GM23338 (cell line): ENCODE measurements around the gene KLHL7. TPM values are rescaled to one million over a fixed set of nuclear protein-coding genes. Genes with fewer than 3 reads are reported as not detected.

ENCODE experiments used
- ATAC-seq: fragments of 200-7000 bp; cut with Tn5 transposase; 3 replicates; pipeline ENCODE4 v1.9.1; 2020
- DNase-seq: peaks from one replicate; pipeline ENCODE4 v3.0.0-alpha.2; 2015; ENCODE audit warnings: low spot score
- H2AFZ ChIP-seq: fragments of 200-600 bp; sonication (generic); 2 replicates; pipeline ENCODE4 v1.8.0; 2016; ENCODE audit warnings: antibody characterized with exemption, mild to moderate bottlenecking, moderate library complexity
- H3F3A ChIP-seq: fragments of 200-600 bp; sonication (generic); replicated peaks from 2 replicates; pipeline ENCODE4 v1.8.0; 2017; ENCODE audit warnings: antibody characterized with exemption, mixed run types, low read depth
- H3K27ac ChIP-seq: fragments of 200-600 bp; sonication (generic); 2 replicates; pipeline ENCODE4 v1.6.1; 2016; ENCODE audit warnings: low read depth
- H3K27me3 ChIP-seq: fragments of 200-600 bp; sonication (generic); 2 replicates; pipeline ENCODE4 v1.8.0; 2016; ENCODE audit warnings: mild to moderate bottlenecking, mixed run types, moderate library complexity; ENCODE audit not compliant: insufficient read depth
- H3K36me3 ChIP-seq: fragments of 200-600 bp; sonication (generic); 2 replicates; pipeline ENCODE4 v1.8.0; 2016; ENCODE audit warnings: mild to moderate bottlenecking; ENCODE audit not compliant: insufficient read depth
- H3K4me1 ChIP-seq: fragments of 200-600 bp; sonication (generic); 2 replicates; pipeline ENCODE4 v1.8.0; 2016; ENCODE audit warnings: mild to moderate bottlenecking, moderate library complexity; ENCODE audit not compliant: insufficient read depth
- H3K4me2 ChIP-seq: fragments of 200-600 bp; sonication (generic); 2 replicates; pipeline ENCODE4 v1.7.1; 2017; ENCODE audit warnings: mixed run types
- H3K4me3 ChIP-seq: fragments of 200-600 bp; sonication (generic); 2 replicates; pipeline ENCODE4 v1.6.1; 2016; ENCODE audit warnings: mixed run types
- H3K79me2 ChIP-seq: fragments of 200-600 bp; sonication (generic); replicated peaks from 2 replicates; pipeline ENCODE4 v1.8.0; 2017; ENCODE audit warnings: mild to moderate bottlenecking; ENCODE audit not compliant: insufficient read depth
- H3K9me2 ChIP-seq: fragments of 200-600 bp; sonication (generic); 2 replicates; pipeline ENCODE4 v1.8.0; 2017; ENCODE audit not compliant: insufficient read depth
- H4K20me1 ChIP-seq: fragments of 200-600 bp; sonication (generic); replicated peaks from 2 replicates; pipeline ENCODE4 v1.8.0; 2017; ENCODE audit warnings: mild to moderate bottlenecking; ENCODE audit not compliant: insufficient read depth
- H3K27ac Mint-ChIP-seq: 2 replicates; pipeline ENCODE4 v1.8.0; 2020; ENCODE audit warnings: inconsistent platforms, mild to moderate bottlenecking, moderate library complexity, mixed read lengths
- H3K27me3 Mint-ChIP-seq: 3 replicates; pipeline ENCODE4 v1.8.0; 2022; ENCODE audit warnings: low read depth, mild to moderate bottlenecking, moderate library complexity, mixed read lengths, inconsistent platforms; ENCODE audit not compliant: insufficient read depth, poor library complexity
- H3K36me3 Mint-ChIP-seq: 3 replicates; pipeline ENCODE4 v1.8.0; 2021; ENCODE audit warnings: low read depth, mild to moderate bottlenecking, inconsistent platforms, moderate library complexity, mixed read lengths
- H3K4me1 Mint-ChIP-seq: 3 replicates; pipeline ENCODE4 v1.8.0; 2020; ENCODE audit warnings: mild to moderate bottlenecking, inconsistent platforms, mixed read lengths
- H3K4me3 Mint-ChIP-seq: 3 replicates; pipeline ENCODE4 v1.8.0; 2021; ENCODE audit warnings: moderate library complexity, mild to moderate bottlenecking, inconsistent platforms, mixed read lengths
- H3K9me3 Mint-ChIP-seq: 3 replicates; pipeline ENCODE4 v1.8.0; 2020; ENCODE audit warnings: moderate library complexity, mild to moderate bottlenecking, inconsistent platforms, mixed read lengths
- CREB1 ChIP-seq: fragments of 250-450 bp; sonication (Bioruptor Pico); IDR thresholded peaks from 2 replicates; pipeline ENCODE4 v1.5.0; 2020; ENCODE audit warnings: low read depth, mild to moderate bottlenecking, moderate library complexity
- EZH2 ChIP-seq: fragments of 200-600 bp; sonication (generic); IDR thresholded peaks from one replicate; pipeline ENCODE4 v1.8.0; 2017; ENCODE audit warnings: antibody characterized with exemption, mild to moderate bottlenecking, low read depth; ENCODE audit not compliant: unreplicated experiment
- EZH2phosphoT487 ChIP-seq: fragments of 200-600 bp; sonication (generic); IDR thresholded peaks from one replicate; pipeline ENCODE4 v1.8.1; 2018; ENCODE audit warnings: antibody characterized with exemption; ENCODE audit not compliant: unreplicated experiment
- JUNB ChIP-seq: IDR thresholded peaks from one replicate; pipeline ENCODE4 v1.6.1; 2016; ENCODE audit warnings: antibody characterized with exemption; ENCODE audit not compliant: unreplicated experiment
- NANOG ChIP-seq: IDR thresholded peaks from 2 replicates; pipeline ENCODE4 v1.6.1; 2016; ENCODE audit warnings: antibody characterized with exemption, borderline replicate concordance
- POLR2AphosphoS5 ChIP-seq: IDR thresholded peaks from 2 replicates; pipeline ENCODE4 v1.6.1; 2016; ENCODE audit warnings: antibody characterized with exemption, low read depth
- STAT1 ChIP-seq: IDR thresholded peaks from one replicate; pipeline ENCODE4 v1.6.1; 2016; ENCODE audit warnings: antibody characterized with exemption; ENCODE audit not compliant: unreplicated experiment
- ZNF114 ChIP-seq: fragments of 250-450 bp; sonication (Bioruptor Pico); IDR thresholded peaks from 2 replicates; pipeline ENCODE4 v1.5.0; 2020; ENCODE audit warnings: mild to moderate bottlenecking, moderate library complexity
- ZNF331 ChIP-seq: fragments of 250-450 bp; sonication (Bioruptor Pico); IDR thresholded peaks from 2 replicates; pipeline ENCODE4 v1.5.0; 2020; ENCODE audit warnings: low read depth, mild to moderate bottlenecking, moderate library complexity
- polyA plus RNA-seq: library from polyadenylated mRNA; unstranded; fragments of >200 nt; fragmentation: Nextera tagmentation; extraction: Ambion mirVana; gene quantifications from 2 replicates; pipeline ENCODE4 v1.2.1, GENCODE V29; 2016
- total RNA-seq: library from RNA; depleted of rRNA; stranded (reverse); fragments of >200 nt; shearing (Covaris generic); gene quantifications from 2 replicates; pipeline ENCODE4 v1.2.3, GENCODE V29; 2014
- TF ChIP-seq, protein P1 (sequence below): IDR thresholded peaks from one replicate; pipeline ENCODE4 v1.6.1; 2018; ENCODE audit warnings: antibody characterized with exemption; ENCODE audit not compliant: unreplicated experiment
- TF ChIP-seq, protein P2 (sequence below): IDR thresholded peaks from 2 replicates; pipeline ENCODE4 v1.6.1; 2016; ENCODE audit warnings: antibody characterized with exemption
- TF ChIP-seq, protein P3 (sequence below): fragments of 250-450 bp; sonication (Bioruptor Pico); IDR thresholded peaks from 2 replicates; pipeline ENCODE4 v1.5.0; 2020; ENCODE audit warnings: mild to moderate bottlenecking, moderate library complexity
- TF ChIP-seq, protein P4 (sequence below), 2 experiments: fragments of 200-600 bp in 1 of 2; sonication (generic) in 1 of 2; conservative IDR thresholded peaks; 2 replicates each; pipeline versions ENCODE4 v1.5.1 to v1.6.1; 2016 to 2017; ENCODE audit warnings: antibody characterized with exemption in 2 of 2, low read depth in 2 of 2, mild to moderate bottlenecking in 2 of 2, moderate library complexity in 1 of 2

KLHL7 gene
- total and polyA plus RNA-seq, 2 experiments from 2014 or later = 92.5 to 119 TPM

DNA sequence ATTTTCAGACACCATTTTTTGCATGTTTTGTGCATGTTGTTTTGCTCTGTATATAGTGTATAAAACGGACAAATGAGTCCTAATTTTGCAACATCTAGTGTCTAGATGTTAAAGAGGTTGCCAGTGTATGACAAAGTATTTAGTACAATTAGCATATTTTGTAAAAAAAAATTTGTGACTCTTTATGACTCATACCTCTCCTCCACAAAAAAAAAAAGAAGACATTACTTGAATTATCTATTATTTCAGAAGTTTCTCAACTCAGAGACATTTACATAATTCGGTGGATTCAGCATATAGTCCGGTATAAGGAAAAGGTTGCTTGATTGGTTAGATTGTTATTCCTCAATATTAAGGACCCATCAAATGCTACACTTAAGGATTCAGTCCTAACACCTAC lies 102.3 kb downstream of the KLHL7 start:
- Mint-ChIP-seq H3K27ac (no peak overlapping the region), H3K36me3 (peaks cover 3% of the 10 kb centered on the region; the same call in 2 of the 3 replicates), H3K4me3 (no peak overlapping the region), H3K9me3 (no peaks in the 10 kb centered on the region), H3K4me1 (peaks cover 26% of the 10 kb centered on the region), H3K27me3 (peaks cover 9% of the 10 kb centered on the region)
- H3K27ac ChIP-seq = no peak overlapping the region
- ATAC-seq = no peak
- peaks cover 10% of the 10 kb centered on the region for H3K4me1 ChIP-seq
- no peaks in the 10 kb centered on the region for H3K79me2 ChIP-seq
- TF ChIP-seq, protein P1, sequence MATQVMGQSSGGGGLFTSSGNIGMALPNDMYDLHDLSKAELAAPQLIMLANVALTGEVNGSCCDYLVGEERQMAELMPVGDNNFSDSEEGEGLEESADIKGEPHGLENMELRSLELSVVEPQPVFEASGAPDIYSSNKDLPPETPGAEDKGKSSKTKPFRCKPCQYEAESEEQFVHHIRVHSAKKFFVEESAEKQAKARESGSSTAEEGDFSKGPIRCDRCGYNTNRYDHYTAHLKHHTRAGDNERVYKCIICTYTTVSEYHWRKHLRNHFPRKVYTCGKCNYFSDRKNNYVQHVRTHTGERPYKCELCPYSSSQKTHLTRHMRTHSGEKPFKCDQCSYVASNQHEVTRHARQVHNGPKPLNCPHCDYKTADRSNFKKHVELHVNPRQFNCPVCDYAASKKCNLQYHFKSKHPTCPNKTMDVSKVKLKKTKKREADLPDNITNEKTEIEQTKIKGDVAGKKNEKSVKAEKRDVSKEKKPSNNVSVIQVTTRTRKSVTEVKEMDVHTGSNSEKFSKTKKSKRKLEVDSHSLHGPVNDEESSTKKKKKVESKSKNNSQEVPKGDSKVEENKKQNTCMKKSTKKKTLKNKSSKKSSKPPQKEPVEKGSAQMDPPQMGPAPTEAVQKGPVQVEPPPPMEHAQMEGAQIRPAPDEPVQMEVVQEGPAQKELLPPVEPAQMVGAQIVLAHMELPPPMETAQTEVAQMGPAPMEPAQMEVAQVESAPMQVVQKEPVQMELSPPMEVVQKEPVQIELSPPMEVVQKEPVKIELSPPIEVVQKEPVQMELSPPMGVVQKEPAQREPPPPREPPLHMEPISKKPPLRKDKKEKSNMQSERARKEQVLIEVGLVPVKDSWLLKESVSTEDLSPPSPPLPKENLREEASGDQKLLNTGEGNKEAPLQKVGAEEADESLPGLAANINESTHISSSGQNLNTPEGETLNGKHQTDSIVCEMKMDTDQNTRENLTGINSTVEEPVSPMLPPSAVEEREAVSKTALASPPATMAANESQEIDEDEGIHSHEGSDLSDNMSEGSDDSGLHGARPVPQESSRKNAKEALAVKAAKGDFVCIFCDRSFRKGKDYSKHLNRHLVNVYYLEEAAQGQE = no peak
- no peak for TF ChIP-seq EZH2phosphoT487
- no peak for TF ChIP-seq JUNB
- no peak for TF ChIP-seq ZNF114 (CRISPR knock-in tag)
- TF ChIP-seq, protein P2, sequence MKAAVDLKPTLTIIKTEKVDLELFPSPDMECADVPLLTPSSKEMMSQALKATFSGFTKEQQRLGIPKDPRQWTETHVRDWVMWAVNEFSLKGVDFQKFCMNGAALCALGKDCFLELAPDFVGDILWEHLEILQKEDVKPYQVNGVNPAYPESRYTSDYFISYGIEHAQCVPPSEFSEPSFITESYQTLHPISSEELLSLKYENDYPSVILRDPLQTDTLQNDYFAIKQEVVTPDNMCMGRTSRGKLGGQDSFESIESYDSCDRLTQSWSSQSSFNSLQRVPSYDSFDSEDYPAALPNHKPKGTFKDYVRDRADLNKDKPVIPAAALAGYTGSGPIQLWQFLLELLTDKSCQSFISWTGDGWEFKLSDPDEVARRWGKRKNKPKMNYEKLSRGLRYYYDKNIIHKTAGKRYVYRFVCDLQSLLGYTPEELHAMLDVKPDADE = no peak
- no peak for TF ChIP-seq ZNF331
- no peak for TF ChIP-seq NANOG
- TF ChIP-seq, protein P3, sequence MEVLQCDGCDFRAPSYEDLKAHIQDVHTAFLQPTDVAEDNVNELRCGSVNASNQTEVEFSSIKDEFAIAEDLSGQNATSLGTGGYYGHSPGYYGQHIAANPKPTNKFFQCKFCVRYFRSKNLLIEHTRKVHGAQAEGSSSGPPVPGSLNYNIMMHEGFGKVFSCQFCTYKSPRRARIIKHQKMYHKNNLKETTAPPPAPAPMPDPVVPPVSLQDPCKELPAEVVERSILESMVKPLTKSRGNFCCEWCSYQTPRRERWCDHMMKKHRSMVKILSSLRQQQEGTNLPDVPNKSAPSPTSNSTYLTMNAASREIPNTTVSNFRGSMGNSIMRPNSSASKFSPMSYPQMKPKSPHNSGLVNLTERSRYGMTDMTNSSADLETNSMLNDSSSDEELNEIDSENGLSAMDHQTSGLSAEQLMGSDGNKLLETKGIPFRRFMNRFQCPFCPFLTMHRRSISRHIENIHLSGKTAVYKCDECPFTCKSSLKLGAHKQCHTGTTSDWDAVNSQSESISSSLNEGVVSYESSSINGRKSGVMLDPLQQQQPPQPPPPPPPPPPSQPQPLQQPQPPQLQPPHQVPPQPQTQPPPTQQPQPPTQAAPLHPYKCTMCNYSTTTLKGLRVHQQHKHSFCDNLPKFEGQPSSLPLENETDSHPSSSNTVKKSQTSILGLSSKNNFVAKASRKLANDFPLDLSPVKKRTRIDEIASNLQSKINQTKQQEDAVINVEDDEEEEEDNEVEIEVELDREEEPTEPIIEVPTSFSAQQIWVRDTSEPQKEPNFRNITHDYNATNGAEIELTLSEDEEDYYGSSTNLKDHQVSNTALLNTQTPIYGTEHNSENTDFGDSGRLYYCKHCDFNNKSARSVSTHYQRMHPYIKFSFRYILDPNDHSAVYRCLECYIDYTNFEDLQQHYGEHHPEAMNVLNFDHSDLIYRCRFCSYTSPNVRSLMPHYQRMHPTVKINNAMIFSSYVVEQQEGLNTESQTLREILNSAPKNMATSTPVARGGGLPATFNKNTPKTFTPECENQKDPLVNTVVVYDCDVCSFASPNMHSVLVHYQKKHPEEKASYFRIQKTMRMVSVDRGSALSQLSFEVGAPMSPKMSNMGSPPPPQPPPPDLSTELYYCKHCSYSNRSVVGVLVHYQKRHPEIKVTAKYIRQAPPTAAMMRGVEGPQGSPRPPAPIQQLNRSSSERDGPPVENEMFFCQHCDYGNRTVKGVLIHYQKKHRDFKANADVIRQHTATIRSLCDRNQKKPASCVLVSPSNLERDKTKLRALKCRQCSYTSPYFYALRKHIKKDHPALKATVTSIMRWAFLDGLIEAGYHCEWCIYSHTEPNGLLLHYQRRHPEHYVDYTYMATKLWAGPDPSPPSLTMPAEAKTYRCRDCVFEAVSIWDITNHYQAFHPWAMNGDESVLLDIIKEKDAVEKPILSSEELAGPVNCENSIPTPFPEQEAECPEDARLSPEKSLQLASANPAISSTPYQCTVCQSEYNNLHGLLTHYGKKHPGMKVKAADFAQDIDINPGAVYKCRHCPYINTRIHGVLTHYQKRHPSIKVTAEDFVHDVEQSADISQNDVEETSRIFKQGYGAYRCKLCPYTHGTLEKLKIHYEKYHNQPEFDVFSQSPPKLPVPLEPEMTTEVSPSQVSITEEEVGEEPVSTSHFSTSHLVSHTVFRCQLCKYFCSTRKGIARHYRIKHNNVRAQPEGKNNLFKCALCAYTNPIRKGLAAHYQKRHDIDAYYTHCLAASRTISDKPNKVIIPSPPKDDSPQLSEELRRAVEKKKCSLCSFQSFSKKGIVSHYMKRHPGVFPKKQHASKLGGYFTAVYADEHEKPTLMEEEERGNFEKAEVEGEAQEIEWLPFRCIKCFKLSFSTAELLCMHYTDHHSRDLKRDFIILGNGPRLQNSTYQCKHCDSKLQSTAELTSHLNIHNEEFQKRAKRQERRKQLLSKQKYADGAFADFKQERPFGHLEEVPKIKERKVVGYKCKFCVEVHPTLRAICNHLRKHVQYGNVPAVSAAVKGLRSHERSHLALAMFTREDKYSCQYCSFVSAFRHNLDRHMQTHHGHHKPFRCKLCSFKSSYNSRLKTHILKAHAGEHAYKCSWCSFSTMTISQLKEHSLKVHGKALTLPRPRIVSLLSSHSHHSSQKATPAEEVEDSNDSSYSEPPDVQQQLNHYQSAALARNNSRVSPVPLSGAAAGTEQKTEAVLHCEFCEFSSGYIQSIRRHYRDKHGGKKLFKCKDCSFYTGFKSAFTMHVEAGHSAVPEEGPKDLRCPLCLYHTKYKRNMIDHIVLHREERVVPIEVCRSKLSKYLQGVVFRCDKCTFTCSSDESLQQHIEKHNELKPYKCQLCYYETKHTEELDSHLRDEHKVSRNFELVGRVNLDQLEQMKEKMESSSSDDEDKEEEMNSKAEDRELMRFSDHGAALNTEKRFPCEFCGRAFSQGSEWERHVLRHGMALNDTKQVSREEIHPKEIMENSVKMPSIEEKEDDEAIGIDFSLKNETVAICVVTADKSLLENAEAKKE (CRISPR knock-in tag) = no peak
- TF ChIP-seq STAT1 = no peak
- TF ChIP-seq POLR2AphosphoS5 = no peak
- TF ChIP-seq, protein P4, sequence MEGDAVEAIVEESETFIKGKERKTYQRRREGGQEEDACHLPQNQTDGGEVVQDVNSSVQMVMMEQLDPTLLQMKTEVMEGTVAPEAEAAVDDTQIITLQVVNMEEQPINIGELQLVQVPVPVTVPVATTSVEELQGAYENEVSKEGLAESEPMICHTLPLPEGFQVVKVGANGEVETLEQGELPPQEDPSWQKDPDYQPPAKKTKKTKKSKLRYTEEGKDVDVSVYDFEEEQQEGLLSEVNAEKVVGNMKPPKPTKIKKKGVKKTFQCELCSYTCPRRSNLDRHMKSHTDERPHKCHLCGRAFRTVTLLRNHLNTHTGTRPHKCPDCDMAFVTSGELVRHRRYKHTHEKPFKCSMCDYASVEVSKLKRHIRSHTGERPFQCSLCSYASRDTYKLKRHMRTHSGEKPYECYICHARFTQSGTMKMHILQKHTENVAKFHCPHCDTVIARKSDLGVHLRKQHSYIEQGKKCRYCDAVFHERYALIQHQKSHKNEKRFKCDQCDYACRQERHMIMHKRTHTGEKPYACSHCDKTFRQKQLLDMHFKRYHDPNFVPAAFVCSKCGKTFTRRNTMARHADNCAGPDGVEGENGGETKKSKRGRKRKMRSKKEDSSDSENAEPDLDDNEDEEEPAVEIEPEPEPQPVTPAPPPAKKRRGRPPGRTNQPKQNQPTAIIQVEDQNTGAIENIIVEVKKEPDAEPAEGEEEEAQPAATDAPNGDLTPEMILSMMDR (conservative IDR thresholded peaks at IDR 0.05; ENCODE audit: low read depth in 2 of 2) = no peak
- no peak for TF ChIP-seq EZH2
- no peak for TF ChIP-seq CREB1 (CRISPR knock-in tag)
- H3K27me3 ChIP-seq = peaks cover 5% of the 10 kb centered on the region; the same call in 1 of the 2 replicates
- H3F3A ChIP-seq = 0 out of 2 replicates have a peak, but pooled peaks cover 2% of the 10 kb centered on the region
- H3K36me3 ChIP-seq = no peaks in the 10 kb centered on the region
- H3K9me2 ChIP-seq = no peaks in the 10 kb centered on the region
- no peak for DNase-seq
- no peak overlapping the region for H2AFZ ChIP-seq
- no peak overlapping the region for H3K4me3 ChIP-seq
- H4K20me1 ChIP-seq = no peaks in the 10 kb centered on the region
- H3K4me2 ChIP-seq = no peak overlapping the region
